ENCODE results near the gene LYPLA2.

Gene LYPLA2

GRCh38 chr1:23790696-23791515 is at the start of gene LYPLA2:
TSS of gene LYPLA2 (plus strand) at chr1:23791145. CDS start at chr1:23792683, 1,538 bp downstream.
- DNase-seq: peak; percentile 97 to 98 (median 97)

GRCh38 chr1:23741609-23742008 is 49.3 kb upstream of the LYPLA2 start:
- no peak for DNase-seq

- DNase-seq: no peak
These were observed 48.2 kb upstream of the LYPLA2 start for GRCh38 chr1:23742670-23743286.

GRCh38 chr1:23743287-23744152 is 47.4 kb upstream of the LYPLA2 start, which contains the start of gene ELOA:
TSS of gene ELOA (plus strand) at chr1:23743471. CDS start at chr1:23743504, 33 bp downstream.
- DNase-seq: peak; percentile 74 to 91 (median 84)

GRCh38 chr1:23745515-23745914 is 45.4 kb upstream of the LYPLA2 start:
- DNase-seq: peak; percentile 41 to 64 (median 60)

GRCh38 chr1:23748016-23748415 is 42.9 kb upstream of the LYPLA2 start:
- DNase-seq: peak; percentile 51 to 73 (median 68)

GRCh38 chr1:23751050-23751814 is 39.7 kb upstream of the LYPLA2 start:
- DNase-seq: peak; percentile 75 to 77 (median 75)

- DNase-seq: no peak
These were observed 39.1 kb upstream of the LYPLA2 start for GRCh38 chr1:23751815-23752200.

GRCh38 chr1:23752909-23753308 is 38.0 kb upstream of the LYPLA2 start:
- DNase-seq: no peak

- no peak for DNase-seq
These were observed 34.3 kb upstream of the LYPLA2 start for GRCh38 chr1:23756676-23757075.

GRCh38 chr1:23757812-23758211 is 33.1 kb upstream of the LYPLA2 start:
- no peak for DNase-seq

- no peak for DNase-seq
These were observed 31.7 kb upstream of the LYPLA2 start for GRCh38 chr1:23759277-23759676.

- no peak for DNase-seq
These were observed 27.8 kb upstream of the LYPLA2 start for GRCh38 chr1:23763041-23763577.

GRCh38 chr1:23768733-23769132 is 22.2 kb upstream of the LYPLA2 start:
- DNase-seq: no peak

GRCh38 chr1:23772049-23772853 is 18.7 kb upstream of the LYPLA2 start:
- peak; percentile 89 to 92 (median 90) for DNase-seq

- DNase-seq: no peak
These were observed 18.1 kb upstream of the LYPLA2 start for GRCh38 chr1:23772854-23773242.

GRCh38 chr1:23774174-23774880 is 16.6 kb upstream of the LYPLA2 start:
- no peak for DNase-seq

GRCh38 chr1:23776217-23776616 is 14.7 kb upstream of the LYPLA2 start:
- DNase-seq: no peak

GRCh38 chr1:23777979-23778814 is 12.7 kb upstream of the LYPLA2 start, which contains the start of gene PITHD1:
TSS of gene PITHD1 (plus strand) at chr1:23778418. CDS start at chr1:23778516, 98 bp downstream.
- DNase-seq: peak; percentile 90 to 94 (median 91)
